GM12892 (cell line): Measurements from ENCODE around the gene PIN4.

Experiments used
- POLR2A ChIP-seq: IDR thresholded peaks from 2 replicates; pipeline ENCODE4 v1.6.1; 2011; ENCODE audit warnings: low read depth, low read length, control low read depth
- POLR2AphosphoS5 ChIP-seq: IDR thresholded peaks from 2 replicates; pipeline ENCODE4 v1.6.1; 2011; ENCODE audit warnings: low read depth, low read length, control low read depth

GRCh38 chrX:72143609-72143907 lies 38.0 kb upstream of the PIN4 start:
- TF ChIP-seq POLR2A (no peak), POLR2AphosphoS5 (no peak)
